Aorta (tissue), 5 donors: ENCODE data around the gene PRKAG2. TPM values are rescaled to one million over a fixed set of nuclear protein-coding genes. Genes with fewer than 3 reads are reported as not detected.

Experiments
- ATAC-seq: fragments of 200-7000 bp; cut with Tn5 transposase; one replicate; pipeline ENCODE4 v1.9.1; 2022; ENCODE audit warnings: moderate library complexity; ENCODE audit not compliant: low FRiP score
- DNase-seq, 2 donors: peaks; one replicate each; pipeline ENCODE4 v3.0.0-alpha.2; 2020
- H3K27ac ChIP-seq, 2 donors: one replicate each; pipeline ENCODE4 v1.5.1; 2013; ENCODE audit warnings: low read length in 2 of 2, mild to moderate bottlenecking in 2 of 2, moderate library complexity in 2 of 2, control low read depth in 1 of 2, inconsistent platforms in 1 of 2, low read depth in 1 of 2
- H3K27me3 ChIP-seq, 2 donors: one replicate each; pipeline ENCODE4 v1.6.1; 2013; ENCODE audit warnings: control low read depth in 1 of 2, low read length in 1 of 2, mild to moderate bottlenecking in 1 of 2, moderate library complexity in 1 of 2; ENCODE audit not compliant: insufficient read depth in 2 of 2, control insufficient read depth in 1 of 2
- H3K36me3 ChIP-seq, 2 donors: one replicate each; pipeline ENCODE4 v1.6.1; 2013; ENCODE audit warnings: control low read depth in 1 of 2, low read length in 1 of 2, mild to moderate bottlenecking in 1 of 2; ENCODE audit not compliant: insufficient read depth in 2 of 2, control insufficient read depth in 1 of 2
- H3K4me1 ChIP-seq, 2 donors: one replicate each; pipeline ENCODE4 v1.6.1; 2013; ENCODE audit warnings: low read length in 2 of 2, control low read depth in 1 of 2, mild to moderate bottlenecking in 1 of 2, moderate library complexity in 1 of 2; ENCODE audit not compliant: insufficient read depth in 2 of 2, control insufficient read depth in 1 of 2
- H3K4me3 ChIP-seq, 2 donors: one replicate each; pipeline ENCODE4 v1.5.1; 2013; ENCODE audit warnings: low read length in 2 of 2, control low read depth in 1 of 2, mild to moderate bottlenecking in 1 of 2
- H3K9me3 ChIP-seq: one replicate; pipeline ENCODE4 v1.6.1; 2013; ENCODE audit warnings: mild to moderate bottlenecking, low read length; ENCODE audit not compliant: control insufficient read depth
- WGBS, 2 donors: extraction: QIAGEN DNeasy Blood & Tissue Kit; methylation state at CpG; one replicate each; pipeline ENCODE4 v1.1.7; 2013; 5-methylcytosine and 5-hydroxymethylcytosine counted together
- intact Hi-C, 2 donors: fragments of 100-400 bp; cut with DNase I; formaldehyde crosslinking; loops; one replicate each; pipeline versions ENCODE4 v1.14.2 to v1.15.0; 2022
- polyA plus RNA-seq, 2 donors: library from polyadenylated mRNA; stranded (reverse); fragments of 200-250 nt; gene quantifications; one replicate each; pipeline ENCODE4 v1.2.3, GENCODE V29; 2013
- total RNA-seq, 2 donors: library from RNA; stranded (reverse); fragmentation: NEBNext Ultra II Directional; extraction: Animal tissue kit (Norgen Biotek cat#: 25700); gene quantifications; one replicate each; pipeline ENCODE4 v1.2.1, GENCODE V29; 2021
- donor health status: healthy with polysubstance abuse.
- donor health status: Bipolar disorder and iron deficiency.
- donor health status: DM: no; HTN: no; CAD: no.
- donor health status: DM: no; HTN: no; CAD: no.
- donor health status: DM: yes; HTN: yes; CAD: no.

The PRKAG2 gene
- total and polyA plus RNA-seq, 4 donors: 34.0 to 69.9 (median 52.6) TPM

GRCh38 chr7:151706277-151707104, 170.4 kb downstream of the PRKAG2 start:
- H3K27me3 ChIP-seq: no peaks in the 10 kb centered on the region
- no peaks in the 10 kb centered on the region for H3K36me3 ChIP-seq
- H3K9me3 ChIP-seq: no peaks in the 10 kb centered on the region
- no peak overlapping the region for H3K27ac ChIP-seq
- no peak for DNase-seq
- no peak overlapping the region for H3K4me3 ChIP-seq
- no peaks in the 10 kb centered on the region for H3K4me1 ChIP-seq
- no peak for ATAC-seq
- intact Hi-C loops: loop anchor here (5.0 kb wide), 1 partner anchor 79 kb away; no protein-coding TSS in a partner anchor
- 90 to 93% methylated on average over 15 of the region's 15 CpGs for WGBS, 2 donors

GRCh38 chr7:151705636-151706276, 171.2 kb downstream of the PRKAG2 start:
- H3K9me3 ChIP-seq: no peaks in the 10 kb centered on the region
- ATAC-seq: no peak
- no peaks in the 10 kb centered on the region for H3K27me3 ChIP-seq
- no peaks in the 10 kb centered on the region for H3K36me3 ChIP-seq
- no peak for DNase-seq
- H3K27ac ChIP-seq: no peak overlapping the region
- intact Hi-C loops: loop anchor here (5.0 kb wide), 1 partner anchor 78 kb away; no protein-coding TSS in a partner anchor
- no peak overlapping the region for H3K4me3 ChIP-seq
- no peaks in the 10 kb centered on the region for H3K4me1 ChIP-seq
- 11 to 12% methylated on average over 7 of the region's 7 CpGs for WGBS, 2 donors

- intact Hi-C loops: loop anchor here (5.0 kb wide), 1 partner anchor 78 kb away; no protein-coding TSS in a partner anchor
- H3K27ac ChIP-seq: no peak overlapping the region
Measured at GRCh38 chr7:151704960-151705635, 171.8 kb downstream of the PRKAG2 start.

GRCh38 chr7:151704299-151704959, 172.5 kb downstream of the PRKAG2 start:
- 95 to 96% methylated on average over 15 of the region's 15 CpGs for WGBS, 2 donors
- H3K9me3 ChIP-seq: no peaks in the 10 kb centered on the region
- H3K27me3 ChIP-seq: no peaks in the 10 kb centered on the region
- no peak for ATAC-seq
- peak in 1 of 2 donors; percentile 17 for DNase-seq
- no peaks in the 10 kb centered on the region for H3K36me3 ChIP-seq
- no peak overlapping the region for H3K4me3 ChIP-seq
- H3K4me1 ChIP-seq: no peaks in the 10 kb centered on the region
- intact Hi-C loops: no loop called here
- H3K27ac ChIP-seq: no peak overlapping the region

More at GRCh38 chr7:151704960-151705635, 171.8 kb downstream of the PRKAG2 start:
- no peaks in the 10 kb centered on the region for H3K9me3 ChIP-seq
- no peaks in the 10 kb centered on the region for H3K36me3 ChIP-seq
- DNase-seq: peak in 1 of 2 donors; percentile 30
- no peak for ATAC-seq
- WGBS, 2 donors: 21 to 26% methylated on average over 17 of the region's 17 CpGs
- no peaks in the 10 kb centered on the region for H3K4me1 ChIP-seq
- H3K27me3 ChIP-seq: no peaks in the 10 kb centered on the region
- H3K4me3 ChIP-seq: no peak overlapping the region

- 95 to 96% methylated on average over 9 of the region's 9 CpGs for WGBS, 2 donors
- Histone ChIP-seq H3K36me3 (no peaks in the 10 kb centered on the region), H3K4me1 (no peaks in the 10 kb centered on the region), H3K9me3 (no peaks in the 10 kb centered on the region), H3K27me3 (no peaks in the 10 kb centered on the region), H3K4me3 (no peak overlapping the region), H3K27ac (no peak overlapping the region)
- peak in 1 of 2 donors; percentile 3 for DNase-seq
- no peak for ATAC-seq
- intact Hi-C loops: no loop called here
Measured at GRCh38 chr7:151702961-151703360, 174.0 kb downstream of the PRKAG2 start.

- intact Hi-C loops: no loop called here
- 90 to 94% methylated on average over 13 of the region's 13 CpGs for WGBS, 2 donors
- no peaks in the 10 kb centered on the region for H3K9me3 ChIP-seq
Measured at GRCh38 chr7:151700586-151701165, 176.2 kb downstream of the PRKAG2 start.

GRCh38 chr7:151699928-151700319, 177.0 kb downstream of the PRKAG2 start:
- Histone ChIP-seq H3K4me1 (no peaks in the 10 kb centered on the region), H3K36me3 (no peaks in the 10 kb centered on the region), H3K27ac (no peak overlapping the region), H3K9me3 (no peaks in the 10 kb centered on the region), H3K4me3 (no peak overlapping the region), H3K27me3 (no peaks in the 10 kb centered on the region)
- DNase-seq (no peak), ATAC-seq (no peak)
- intact Hi-C loops: no loop called here
- WGBS, 2 donors: 85% methylated on average over 10 of the region's 10 CpGs

More at GRCh38 chr7:151700586-151701165, 176.2 kb downstream of the PRKAG2 start:
- Histone ChIP-seq H3K27me3 (no peaks in the 10 kb centered on the region), H3K4me3 (no peak overlapping the region), H3K4me1 (no peaks in the 10 kb centered on the region), H3K27ac (no peak overlapping the region), H3K36me3 (no peaks in the 10 kb centered on the region)
- DNase-seq (no peak), ATAC-seq (no peak)
